GM18507 (cell line): ENCODE data around the gene ID3.

Experiments used
- DNase-seq: peaks from one replicate; pipeline ENCODE4 v3.0.0; 2011; ENCODE audit warnings: low read depth; ENCODE audit not compliant: insufficient read length; ENCODE audit errors: extremely low spot score
- FAIRE-seq: peaks from 2 replicates; lab custom pipeline; 2011; peaks lifted over from hg19 to GRCh38; lab: Jason Lieb, UNC

The ID3 gene, protein sequence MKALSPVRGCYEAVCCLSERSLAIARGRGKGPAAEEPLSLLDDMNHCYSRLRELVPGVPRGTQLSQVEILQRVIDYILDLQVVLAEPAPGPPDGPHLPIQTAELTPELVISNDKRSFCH

DNA sequence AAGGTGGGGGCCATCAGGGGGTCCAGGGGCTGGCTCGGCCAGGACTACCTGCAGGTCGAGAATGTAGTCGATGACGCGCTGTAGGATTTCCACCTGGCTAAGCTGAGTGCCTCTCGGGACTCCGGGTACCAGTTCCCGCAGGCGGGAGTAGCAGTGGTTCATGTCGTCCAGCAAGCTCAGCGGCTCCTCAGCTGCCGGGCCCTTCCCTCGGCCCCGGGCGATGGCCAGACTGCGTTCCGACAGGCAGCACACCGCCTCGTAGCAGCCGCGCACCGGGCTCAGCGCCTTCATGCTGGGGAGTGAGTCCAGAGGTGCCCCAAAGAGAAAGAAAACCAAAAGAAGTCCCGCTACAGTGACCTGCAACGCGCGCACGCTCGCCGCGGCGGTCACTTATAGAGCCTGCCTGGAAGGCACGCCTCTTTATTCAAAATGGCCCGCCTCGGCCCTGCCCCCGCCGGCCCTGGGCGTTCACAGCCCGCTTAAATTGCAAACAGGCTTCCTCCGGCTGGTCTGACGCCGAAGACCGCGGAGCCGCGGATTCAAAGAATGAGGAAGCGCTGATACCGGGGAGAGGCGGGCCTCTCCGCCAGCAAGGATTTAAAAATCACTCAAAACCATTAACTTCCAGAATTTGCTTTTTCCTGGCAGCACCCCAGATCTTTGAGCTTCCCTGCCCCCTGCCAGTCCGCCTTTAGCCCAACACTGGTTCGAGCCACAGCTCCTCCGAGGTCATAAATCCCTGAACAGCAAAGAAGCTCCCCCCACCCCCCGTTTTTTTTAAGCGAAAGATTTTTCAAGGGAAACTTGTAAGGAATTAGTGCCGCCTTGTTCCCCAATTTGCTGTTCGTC, at the start of gene ID3:
Gene ID3 (minus strand): TSS at position 366 of the 849 bp plus-strand sequence. CDS start 75 bp downstream, at position 291.
- FAIRE-seq (peak; percentile 85), DNase-seq (peak; percentile 67)

DNA sequence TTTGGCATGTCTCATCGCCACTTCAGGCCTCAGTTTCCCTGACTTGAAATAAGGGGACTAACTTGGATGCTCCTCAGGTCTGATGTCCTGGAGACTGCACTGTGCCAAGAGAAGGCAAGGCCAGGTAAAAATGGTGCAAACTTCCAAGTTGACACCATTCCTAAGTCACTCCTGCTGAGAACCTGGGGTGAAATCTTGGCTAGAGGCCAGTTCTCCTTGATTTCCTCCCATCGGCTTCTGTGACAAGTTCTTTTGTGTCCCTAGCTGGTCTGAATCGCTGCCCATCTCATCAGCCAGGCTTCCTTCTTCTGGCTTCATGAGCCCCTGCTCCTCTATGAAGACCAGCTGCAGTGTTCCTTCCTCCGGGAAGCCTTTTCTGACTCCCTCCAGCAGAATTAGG, 48.6 kb upstream of the ID3 start:
- no peak for DNase-seq
- FAIRE-seq = no peak

DNA sequence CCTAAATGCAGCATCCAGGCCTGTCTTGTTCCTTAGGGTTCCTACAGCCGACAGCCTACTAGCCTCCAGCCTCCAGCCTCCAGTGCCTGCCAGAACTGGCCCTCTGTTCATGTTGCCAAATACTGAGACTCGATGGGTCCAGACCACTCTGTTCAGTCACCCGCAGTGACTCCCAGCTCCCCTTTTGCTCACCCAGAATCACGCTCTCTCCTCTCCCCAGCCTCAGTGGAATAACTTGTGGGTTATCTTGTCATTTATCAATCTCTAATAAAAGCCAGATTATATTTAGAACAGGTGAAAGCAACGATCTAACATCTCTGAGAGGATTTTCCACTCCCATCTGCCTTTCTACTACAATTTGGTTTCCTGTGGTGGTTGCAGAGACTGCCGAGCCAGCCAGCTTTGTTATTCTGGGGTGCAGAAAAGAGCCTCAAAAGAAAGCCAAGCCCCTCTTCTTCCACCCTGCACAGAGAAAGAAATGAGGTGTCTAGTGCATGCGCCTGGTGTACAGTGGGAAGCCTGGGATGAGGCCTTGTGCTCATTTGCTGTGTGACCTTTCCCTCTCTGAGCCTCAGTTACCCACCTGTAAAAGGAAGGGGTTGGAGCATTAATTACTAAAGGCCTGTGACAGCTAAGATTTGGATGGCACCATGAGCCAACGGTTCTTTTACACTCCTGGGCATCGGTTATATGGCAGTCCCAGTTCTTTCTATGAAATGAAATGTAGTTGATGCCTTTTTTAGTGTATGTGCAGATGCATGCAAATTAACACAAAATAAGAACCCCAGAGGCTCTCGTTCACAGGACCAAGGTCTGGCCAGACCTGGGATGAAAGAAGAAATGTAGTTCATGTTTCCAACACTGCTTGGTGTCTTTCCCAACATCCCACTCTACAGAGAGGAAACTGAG, 42.9 kb upstream of the ID3 start:
- FAIRE-seq = no peak
- no peak for DNase-seq

DNA sequence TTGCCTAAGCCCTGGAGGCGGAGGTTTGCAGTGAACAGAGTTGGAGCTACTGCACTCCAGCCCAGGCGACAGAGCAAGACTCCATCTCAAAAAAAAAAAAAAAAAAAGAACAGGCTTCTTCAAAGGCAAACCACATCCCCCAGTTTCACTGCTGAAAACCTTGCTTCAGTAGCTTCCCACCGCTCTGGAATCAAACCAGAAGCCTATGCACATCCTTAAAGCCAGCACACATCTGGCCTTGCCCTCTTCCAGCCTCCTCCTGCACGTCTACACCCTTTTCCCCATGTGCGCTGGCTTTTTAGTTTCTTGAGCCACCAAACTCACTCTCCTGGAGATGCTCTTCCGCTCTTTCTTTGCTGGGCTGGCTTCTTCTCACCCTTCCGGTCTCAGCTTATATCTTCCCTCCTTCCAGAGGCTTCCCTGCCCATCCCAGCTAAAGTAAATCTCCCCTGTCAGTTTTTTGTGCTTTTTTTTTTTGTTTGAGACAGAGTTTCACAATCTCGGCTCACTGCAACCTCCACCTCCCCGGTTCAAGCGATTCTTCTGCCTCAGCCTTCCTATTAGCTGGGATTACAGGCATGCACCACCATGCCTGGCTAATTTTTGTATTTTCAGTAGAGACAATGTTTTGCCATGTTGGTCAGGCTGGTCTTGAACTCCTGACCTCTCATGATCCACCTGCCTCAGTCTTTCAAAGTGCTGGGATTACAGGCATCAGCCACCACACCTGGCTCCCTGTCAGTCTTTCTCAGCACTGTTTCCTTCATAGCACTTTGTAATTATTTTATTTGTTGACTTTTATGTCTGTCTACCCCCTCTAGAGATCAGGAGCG, 42.0 kb upstream of the ID3 start:
- FAIRE-seq = no peak

DNA sequence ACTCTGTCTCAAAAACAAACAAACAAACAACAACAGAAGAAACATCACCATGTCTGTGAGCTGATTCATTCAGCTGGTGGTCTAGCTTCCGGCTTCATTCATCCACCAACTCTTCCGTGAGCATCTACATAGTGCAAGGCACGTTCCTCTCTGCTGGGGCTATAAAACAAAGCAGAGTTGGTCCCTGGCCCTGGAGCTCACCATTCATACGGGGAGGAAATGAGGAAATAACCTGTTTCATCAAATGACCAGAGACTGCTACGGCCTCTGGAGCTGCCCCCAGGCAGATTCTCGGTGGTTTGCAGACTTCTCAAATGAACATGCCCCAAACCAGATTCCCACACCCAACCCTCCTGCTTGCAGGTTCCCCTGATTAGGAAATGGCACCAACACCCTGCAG, 41.0 kb upstream of the ID3 start:
- DNase-seq = no peak
- peak; percentile 50 for FAIRE-seq

More for the DNA sequence above, 42.0 kb upstream of the ID3 start:
- no peak for DNase-seq

DNA sequence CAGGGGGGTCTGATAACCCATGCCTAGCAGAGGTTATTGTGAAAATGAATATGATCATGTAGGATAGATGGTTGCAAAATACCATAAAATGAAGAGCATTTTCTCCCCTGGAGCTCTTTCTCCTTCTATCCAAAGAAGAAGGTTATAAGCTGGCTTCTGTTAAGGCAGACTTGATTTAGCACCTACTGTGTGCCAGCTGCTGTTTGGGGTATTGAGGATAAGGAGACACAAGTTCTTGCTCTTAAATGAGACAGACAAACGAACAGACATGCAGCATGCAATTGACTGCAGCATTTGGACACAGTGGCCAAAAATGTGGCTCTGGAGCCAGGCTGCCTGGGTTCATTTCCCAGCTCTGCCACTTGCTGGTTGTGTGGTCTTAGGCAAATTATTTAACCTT, 39.8 kb upstream of the ID3 start:
- FAIRE-seq = no peak
- DNase-seq = no peak

DNA sequence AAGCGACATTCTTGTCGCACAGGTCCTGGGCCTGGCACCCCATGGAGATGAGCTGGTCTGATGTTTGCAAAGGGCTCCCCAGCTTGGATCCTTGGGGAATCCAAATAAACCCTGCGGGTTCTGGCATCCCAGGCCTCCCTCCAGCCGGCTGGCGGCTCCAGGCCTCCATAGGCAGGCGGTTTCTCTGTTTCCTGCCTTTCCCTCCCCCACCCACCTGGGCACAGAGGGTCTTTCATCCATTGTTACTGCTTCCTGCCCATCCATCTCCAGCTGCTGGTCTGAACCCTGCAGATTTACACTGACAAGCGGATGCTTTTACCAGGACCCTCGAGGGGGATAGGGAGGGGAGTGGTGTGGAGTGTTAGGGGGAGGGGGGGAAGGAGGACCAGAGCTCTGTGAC, 39.1 kb upstream of the ID3 start:
- DNase-seq = no peak
- FAIRE-seq = no peak

DNA sequence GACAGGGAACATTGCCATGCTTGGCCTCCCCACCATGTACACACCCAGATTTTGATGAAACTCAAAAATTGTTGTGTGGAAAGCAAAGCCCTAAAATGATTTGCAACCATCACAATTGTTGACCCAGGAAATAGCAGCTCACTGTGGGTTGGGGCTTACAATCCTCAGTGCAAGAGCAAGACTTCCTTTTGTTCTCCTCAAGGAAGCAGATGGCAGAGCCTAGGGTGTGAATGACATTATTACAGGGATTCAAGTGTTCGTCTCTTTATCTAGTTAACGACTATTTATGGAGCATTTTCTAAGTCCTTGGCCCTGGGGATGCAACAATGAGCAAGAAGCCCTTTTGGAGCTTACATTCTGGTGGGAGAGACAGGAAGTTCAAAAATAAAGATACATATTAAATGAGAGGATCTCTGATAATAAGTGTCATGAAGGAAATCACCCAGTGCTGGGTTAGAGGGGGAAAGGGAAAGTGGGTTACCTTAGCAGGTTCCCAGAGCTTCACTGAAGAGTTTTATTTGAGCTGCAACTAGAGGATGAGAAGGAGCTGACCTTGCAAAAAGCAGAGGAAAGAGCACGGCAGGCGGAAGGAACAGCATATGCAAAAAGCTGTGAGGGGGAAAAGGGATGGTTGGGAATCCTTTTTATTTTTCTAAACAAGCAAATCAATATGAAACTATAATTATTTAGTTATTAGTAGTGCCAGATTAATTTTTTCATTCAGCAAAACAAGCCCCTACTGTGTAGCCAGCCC, 38.5 kb upstream of the ID3 start:
- DNase-seq = no peak
- FAIRE-seq = no peak

DNA sequence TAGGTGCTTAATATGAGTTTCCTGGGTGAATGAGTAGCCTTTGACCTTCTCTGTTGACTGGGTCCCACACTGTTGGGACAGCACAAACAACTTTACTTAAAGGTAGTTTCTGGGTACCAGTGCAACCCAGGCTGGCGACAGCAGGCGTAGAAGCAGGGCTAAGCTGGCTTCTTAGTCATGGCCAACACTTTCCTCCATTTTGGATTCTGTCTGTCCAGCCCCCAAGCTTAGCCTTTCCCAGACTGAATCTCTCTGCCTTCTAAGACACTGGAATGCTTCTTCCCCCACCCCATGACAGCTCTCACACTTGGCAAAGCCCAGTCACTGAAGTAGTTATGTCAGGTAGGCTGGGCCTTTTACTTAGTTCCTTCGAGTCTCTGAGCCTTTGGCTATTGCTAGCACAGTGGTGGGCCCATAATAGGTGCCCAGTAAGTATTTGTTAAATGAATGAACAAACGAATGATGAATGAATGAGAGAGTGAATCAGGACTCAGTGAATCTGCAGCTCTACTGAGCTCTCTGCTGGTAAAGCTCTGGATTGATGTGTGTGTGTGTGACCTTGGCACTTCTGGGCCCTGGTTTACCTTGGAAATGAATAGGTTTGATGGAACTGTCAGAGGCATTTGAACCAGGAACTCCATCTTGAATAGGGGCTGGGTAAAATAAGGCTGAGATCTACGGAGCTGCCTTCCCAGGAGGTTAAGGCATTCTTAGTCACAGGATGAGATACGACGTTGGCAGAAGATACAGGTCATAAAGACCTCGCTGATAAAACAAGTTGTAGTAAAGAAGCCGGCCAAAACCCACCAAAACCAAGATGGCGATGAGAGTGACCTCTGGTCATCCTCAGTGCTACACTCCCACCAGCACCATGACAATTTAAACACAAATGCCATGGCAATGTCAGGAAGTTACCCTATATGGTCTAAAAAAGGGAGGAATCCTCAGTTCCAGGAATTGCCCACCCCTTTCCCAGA, 37.4 kb upstream of the ID3 start:
- no peak for FAIRE-seq
- DNase-seq = no peak

DNA sequence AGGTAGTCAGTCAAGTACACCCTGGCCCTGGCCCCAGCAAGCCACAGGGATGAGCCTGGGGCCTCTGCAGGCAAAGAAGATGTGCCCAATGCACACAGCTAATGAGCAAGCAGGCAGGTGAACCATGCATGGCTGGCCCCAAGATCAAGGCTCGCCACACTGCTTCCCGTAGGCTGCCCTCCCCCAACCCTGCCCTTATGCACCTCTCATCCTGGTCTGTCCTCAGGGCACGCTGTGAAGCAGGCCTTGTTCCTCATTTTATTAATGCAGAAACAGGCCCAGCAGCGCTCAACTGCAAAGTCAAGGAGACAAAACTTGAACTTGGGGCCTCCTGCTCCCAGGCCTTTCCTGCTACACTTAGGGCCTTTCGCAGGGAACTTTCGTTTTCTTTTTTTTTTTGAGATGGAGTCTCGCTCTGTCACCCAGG, 35.6 kb upstream of the ID3 start:
- FAIRE-seq (peak; percentile 71), DNase-seq (no peak)

DNA sequence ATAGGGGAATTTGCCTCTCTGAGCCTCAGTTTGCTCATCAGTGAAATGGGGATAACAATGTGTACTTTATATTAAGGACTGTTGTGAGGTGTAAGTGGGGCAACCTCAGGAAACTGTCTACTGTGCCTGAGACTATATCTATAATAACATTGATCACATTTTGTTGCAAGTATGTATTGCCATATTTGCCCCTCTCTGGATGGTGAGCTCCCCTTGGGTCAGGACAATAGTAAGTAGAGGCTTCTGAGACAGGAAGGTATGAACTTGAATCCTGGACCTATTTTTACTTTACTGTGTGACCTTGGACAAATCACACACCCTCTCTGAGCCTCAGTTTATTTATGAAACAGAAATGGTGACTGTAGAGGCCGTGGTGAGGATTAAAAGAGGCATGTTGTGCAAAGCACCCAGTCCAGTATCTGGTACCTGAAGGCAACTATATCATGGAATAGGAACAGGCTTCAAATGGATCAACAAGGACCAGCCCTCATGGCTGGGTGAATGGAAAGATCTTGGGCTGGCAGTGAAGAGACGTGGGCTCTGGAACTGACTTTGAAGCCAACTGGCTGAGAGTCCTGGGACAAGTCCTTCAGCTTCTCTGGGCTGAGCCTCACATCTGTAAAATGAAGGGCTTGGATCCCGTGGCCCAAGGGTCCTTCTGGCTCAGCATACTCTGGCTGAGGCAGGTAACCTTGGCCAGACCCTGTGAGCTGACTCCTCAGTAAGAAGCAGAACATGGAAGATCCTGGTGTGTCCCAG, 35.0 kb upstream of the ID3 start:
- DNase-seq (no peak), FAIRE-seq (no peak)

DNA sequence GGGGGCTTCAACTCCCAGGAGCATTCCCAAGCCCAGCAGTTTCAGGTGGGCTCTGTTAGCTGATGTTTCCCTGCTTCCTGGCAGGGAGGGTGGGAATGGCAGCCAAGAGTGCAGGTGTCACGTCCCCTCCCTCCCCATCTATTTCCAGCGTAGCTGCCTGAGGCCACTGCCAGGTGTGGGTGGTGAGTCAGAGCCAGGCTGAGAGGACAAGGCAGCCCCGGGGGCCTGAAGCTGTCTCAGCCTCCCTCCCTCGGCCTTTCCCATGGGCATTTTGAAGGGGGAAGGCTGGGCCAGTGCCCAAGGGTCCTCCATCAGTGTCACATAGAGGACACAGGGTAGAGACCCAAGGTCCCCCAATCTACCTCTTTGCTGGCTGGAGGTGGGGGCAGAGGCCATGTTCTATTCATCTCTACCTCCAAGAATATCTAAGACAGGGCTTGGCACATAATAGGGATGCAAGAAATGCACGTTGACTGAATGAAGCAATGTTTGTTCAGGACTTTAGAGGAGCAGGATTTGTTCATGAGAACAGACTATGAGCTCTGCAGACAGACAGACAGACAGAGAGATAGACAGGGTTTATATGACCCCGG, 34.4 kb upstream of the ID3 start:
- DNase-seq (no peak), FAIRE-seq (no peak)

DNA sequence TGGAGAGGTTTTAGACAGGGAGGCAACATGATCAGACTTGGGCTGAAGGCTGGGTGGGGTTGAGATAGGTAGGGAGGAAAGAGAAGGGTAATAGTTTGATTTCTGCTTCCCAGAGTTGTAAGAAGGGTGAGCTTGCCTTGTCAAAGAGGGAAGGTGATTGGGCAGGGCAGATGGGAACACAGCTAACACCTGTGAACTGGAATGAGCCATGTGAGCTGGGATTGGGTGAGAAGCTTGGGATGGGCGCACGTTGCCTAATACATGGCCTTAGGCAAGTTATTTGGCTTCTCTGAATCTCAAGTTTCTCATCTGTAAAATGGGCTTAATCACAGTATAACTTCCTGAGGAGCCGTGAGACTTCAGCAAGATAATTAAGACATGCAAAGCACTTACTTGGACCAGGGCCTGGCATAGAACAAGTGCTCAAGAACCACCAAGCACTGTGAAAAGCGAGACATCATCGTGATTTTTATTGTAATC, 33.8 kb upstream of the ID3 start:
- FAIRE-seq = no peak
- no peak for DNase-seq

DNA sequence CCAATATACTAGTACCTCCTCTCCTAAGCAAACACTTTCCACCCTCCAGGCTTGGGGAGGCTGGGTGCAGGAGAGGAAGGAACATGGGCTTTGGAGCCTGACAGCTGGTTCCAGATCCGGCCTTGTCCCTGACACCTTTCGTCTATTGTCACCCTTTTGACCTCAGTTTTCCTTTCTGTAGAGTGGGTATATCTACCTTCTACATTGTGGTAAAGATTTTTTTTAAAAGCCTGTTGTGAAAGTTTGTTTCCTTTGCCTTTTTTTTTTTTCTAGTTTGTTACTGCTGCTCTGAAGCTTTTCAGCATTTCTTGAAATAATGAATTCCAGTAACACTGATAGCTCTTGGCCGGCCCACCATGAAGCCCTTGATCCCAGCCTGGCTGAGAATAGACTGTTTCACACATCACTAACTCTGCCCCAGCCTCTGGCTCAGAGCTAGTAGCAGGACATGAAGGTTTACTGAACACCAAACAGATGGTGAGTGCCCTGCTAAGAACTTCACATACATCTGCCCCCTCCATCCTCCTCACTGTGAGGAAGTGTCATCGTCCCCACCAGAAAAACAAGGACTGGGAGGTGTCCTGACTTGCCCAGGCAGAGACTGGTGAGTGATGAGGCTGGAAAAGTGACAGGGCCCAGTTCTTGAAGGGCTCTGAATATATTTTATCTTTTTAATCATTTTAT, 33.0 kb upstream of the ID3 start:
- no peak for DNase-seq
- FAIRE-seq = peak; percentile 44

DNA sequence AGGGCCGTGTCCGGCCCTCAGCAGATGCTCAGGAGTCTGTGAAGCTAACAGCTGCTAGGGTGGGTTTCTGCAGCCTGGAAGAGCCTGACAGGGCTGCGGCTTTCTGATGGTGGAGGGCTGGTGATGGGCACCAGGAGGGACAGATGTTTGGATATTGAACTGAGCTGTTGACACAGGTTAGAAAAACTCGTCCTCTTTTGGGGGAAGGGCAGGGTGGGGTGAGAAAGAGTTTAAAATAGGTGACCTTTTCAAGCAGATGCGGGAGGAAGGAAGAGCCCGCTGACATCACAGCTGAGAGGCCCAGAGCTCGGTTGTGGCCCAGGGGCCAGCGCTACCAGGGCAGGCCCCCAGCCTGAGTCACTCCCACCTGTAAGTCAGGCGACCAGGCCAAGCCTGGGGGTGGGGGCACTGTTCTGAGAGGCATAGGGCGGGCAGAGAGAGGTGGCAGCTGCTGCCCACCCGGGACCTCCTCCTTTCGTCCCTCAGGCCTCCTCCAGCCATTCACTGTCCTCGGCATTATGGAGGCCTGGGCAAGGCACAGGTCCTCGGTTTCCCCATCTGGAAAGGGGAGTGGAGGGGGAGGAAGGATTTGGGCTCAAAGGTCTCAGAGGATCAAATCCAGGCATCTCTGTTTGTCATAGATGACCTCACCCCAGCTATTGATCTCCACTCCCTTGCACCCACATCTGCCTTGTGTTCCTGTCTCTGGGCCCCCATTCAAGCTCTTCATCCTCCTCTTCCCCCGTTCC, 32.3 kb upstream of the ID3 start:
- DNase-seq (no peak), FAIRE-seq (peak; percentile 54)
